Lower leg skin (tissue), 3 donors: Measurements from ENCODE around the gene ARHGAP1.

ENCODE experiments used
- CTCF ChIP-seq, 3 donors: fragments of 450-650 bp; IDR thresholded peaks; one replicate each; pipeline ENCODE4 v1.5.1; 2016; ENCODE audit warnings: antibody characterized with exemption in 3 of 3, mild to moderate bottlenecking in 3 of 3, moderate library complexity in 2 of 3
- POLR2A ChIP-seq, 2 donors: fragments of 450-650 bp; IDR thresholded peaks; one replicate each; pipeline ENCODE4 v1.6.1; 2016 to 2017; ENCODE audit warnings: antibody characterized with exemption in 2 of 2, mild to moderate bottlenecking in 1 of 2, moderate library complexity in 1 of 2

GRCh38 chr11:46724088-46724487, 23.7 kb upstream of the ARHGAP1 start:
- no peak for TF ChIP-seq CTCF (IDR thresholded peaks at IDR 0.05)
- TF ChIP-seq POLR2A (IDR thresholded peaks at IDR 0.05): no peak
